Activated CD4-positive, alpha-beta T cell treated with anti-CD3 and anti-CD28 coated beads, Interleukin-10, Interleukin-2, amounts not matched to agents 100 ng/mL and 50 ng/mL, durations not matched to agents 16 hours and 8 hours (primary cell): ENCODE data around the gene ATP2B2.

ENCODE experiments used
- DNase-seq: peaks from one replicate; pipeline ENCODE4 v3.0.0-alpha.2; 2020

Gene ATP2B2

GRCh38 chr3:10356461-10356981 lies 148.9 kb downstream of the ATP2B2 start:
- DNase-seq = no peak

DNA sequence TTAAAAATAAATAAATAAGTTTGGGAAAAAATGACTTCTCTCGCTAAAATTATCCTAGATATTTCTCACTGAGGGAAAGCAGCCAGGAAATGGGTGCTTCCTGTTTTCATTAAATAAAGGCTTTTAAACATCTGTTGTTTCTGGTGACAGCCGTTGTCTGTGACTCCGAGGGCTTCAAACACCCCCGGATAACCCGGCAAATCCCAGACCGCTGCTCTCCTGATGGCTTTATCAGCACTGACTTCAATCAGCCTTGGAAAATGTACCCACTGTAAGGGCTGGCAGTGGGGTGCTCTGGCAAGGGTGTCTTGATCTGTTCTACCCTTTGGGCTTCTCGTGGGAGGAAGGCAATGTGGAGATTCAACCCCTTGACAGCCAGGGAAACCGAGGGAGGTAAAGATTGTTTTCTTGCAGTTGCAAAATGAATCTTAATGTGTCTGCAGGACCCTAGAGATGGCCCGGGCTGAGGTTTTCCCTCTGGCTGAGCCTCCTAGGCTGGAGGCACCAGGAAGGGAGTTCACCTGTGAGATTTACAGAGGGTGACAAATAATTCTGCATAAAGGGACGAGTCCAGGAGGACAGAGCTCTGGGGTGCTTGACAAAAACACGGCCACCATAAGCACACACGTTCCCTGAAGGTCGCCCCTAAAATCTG lies 150.9 kb downstream of the ATP2B2 start:
- DNase-seq = no peak

DNA sequence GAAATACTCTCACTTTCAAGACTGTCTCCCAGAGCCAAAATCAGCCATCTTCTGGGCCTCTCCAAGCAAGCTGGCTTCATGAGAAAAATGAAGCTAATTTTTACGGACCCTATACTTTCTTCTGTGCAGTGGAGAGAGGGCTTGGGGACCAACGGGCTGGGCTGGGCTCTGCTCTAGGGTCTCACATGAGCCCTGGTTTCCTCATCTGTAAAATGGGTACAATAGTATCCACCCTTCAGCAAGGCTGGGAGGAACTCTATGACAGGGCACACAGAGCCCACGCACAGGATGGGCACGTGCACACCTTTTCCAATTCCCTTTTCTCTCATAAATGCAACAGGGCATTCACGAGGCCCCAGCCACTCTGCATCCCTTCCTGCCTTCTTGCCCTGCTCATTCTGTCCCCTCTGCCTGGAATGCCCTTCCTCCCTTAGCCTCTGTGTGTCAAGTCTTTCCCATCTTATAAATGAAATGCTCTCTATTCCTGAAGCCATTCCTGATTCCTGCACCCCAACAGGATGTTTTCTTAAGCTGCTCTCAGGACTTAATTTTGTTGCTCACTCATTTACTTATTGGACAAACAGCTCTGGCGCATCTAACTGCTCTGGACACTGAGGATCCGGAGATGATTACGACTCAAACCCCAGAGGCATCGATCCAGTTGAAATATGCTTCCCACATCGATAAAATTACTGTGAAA lies 151.6 kb downstream of the ATP2B2 start:
- no peak for DNase-seq

DNA sequence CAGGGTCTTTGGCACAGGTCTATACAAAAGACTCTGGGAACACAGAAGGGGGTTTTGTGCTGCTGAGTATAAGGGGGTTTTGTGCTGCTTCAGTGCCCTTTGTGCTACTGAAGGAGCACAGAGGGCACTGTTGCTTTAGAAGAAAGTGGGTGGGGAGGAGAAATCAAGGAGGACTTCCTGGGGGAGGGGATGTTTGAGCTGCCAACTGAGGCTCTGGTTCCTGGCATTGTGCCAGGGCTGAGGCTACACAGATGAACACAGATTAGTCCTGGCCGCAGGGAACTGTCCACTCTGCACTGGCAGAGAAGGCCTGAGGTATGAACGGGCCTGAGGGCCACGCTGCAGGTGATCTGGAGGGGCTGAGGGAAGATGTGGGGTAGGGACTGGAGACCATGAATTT lies 152.2 kb downstream of the ATP2B2 start:
- no peak for DNase-seq

DNA sequence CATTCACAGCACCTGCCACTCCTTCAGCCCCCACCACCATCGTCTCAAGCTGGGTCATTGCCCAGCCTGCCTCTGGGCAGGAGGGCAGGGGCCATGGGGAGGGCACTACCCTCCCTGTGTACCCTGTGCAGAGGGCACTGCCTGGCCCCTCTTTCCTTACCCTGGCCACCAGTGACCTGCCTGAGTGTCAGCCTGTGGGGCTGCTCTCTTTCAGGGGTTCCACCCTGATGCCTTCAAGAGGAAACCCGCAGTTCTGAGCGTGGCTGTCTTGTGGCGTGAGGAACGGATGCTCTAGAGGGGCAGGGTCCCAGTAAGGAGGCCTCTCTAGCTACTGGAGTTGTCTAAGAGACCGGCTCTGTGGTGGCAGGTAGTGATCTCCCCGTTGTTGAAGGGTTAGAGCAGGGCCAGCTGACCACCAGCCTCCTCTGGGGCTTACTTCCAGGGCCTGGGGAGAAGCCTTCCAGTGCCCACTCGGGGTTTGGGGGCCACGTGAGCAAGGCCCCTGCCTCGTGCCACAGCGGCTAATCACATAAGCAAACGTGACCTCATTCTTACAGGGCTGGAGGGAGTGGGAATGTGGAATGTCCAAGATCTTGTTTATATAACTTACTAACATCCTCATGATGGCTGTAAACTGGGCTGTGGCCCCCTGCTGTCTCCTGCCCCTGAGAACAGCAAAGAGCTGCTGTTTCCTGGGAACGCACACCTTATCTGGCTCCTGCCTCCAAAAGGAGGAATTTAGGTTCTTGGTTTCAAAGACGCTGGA lies 153.1 kb downstream of the ATP2B2 start:
- no peak for DNase-seq

DNA sequence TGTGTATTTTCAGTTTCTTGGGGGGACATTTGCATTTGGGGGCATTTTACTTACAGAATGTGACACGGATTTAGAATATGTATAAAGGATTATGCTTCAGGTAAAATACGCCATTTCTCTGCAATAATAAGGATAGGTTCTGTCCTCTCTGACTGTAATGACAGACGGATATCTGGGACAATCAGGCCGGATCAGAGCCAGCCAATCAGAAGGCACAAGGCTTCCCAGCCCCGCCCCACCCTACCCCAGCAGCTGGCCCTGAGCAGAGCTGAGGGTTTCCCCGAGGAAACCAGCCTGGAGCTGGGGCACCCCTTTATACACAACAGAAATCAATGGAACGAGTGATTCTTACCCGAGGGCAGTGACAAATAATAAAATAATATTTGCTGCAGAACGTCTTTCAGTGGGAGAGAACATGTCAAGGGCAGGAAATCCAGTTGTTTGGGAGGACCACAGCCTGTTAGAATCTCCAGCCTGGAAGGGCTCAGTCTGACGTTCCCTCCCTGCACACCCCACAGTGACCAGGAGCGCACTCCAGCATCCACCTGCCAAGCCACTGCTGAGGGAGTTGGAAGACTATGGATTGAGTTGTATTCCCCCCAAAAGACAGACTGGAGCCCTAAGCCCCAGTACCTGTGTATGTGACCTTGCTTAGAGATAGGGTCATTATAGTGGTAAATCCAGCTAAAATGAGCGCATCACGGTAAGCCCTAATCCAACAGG lies 154.2 kb downstream of the ATP2B2 start:
- no peak for DNase-seq

DNA sequence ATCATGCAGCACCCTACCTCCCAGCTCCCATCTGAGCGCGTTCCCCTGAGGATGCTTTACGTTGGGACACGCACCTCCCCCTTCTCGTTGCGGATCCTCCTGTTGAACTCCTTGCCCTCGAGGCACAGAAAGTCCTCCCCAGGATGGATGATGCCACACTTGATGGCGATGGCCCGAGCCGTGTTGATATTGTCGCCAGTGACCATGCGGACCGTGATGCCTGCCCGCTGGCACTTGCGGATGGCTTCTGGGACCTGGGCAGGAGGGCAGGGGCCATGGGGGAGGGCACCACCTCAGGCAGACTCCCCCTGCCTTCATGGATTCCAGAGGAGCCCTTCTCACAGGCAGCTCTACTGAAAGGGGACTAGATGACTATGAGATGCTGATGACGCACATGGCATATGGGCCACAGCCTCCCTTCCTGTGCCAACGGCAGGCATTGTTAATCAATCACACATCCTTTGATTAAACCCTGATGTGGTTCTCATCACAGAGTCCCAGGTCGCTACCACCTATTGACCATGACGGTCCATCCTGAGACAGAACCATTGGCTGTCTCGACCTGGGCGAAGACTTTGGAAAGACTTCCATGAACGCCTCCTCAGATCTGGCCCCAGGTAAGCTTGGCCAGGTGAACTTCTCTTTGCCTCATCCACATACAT lies 154.9 kb downstream of the ATP2B2 start:
- DNase-seq = no peak

GRCh38 chr3:10349801-10350200 lies 155.6 kb downstream of the ATP2B2 start:
- DNase-seq = no peak

DNA sequence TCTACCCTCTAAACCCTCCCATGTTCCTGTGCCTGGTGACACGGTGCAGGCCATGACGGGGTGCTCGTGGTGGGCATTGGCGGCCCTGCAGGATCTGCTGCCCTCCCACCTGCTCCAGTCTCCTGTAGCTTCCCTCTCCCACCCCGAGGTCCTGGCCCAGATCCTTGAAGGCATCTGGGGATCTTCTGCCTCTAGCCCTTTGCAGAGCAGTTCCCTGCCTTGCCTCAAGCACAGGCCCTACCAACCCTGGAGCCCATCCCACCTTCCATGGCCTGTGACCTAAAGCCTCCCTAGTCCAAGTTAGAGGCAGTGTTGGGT lies 157.0 kb downstream of the ATP2B2 start:
- DNase-seq = no peak

- DNase-seq = no peak
These were observed 157.6 kb downstream of the ATP2B2 start for GRCh38 chr3:10347648-10348403.

DNA sequence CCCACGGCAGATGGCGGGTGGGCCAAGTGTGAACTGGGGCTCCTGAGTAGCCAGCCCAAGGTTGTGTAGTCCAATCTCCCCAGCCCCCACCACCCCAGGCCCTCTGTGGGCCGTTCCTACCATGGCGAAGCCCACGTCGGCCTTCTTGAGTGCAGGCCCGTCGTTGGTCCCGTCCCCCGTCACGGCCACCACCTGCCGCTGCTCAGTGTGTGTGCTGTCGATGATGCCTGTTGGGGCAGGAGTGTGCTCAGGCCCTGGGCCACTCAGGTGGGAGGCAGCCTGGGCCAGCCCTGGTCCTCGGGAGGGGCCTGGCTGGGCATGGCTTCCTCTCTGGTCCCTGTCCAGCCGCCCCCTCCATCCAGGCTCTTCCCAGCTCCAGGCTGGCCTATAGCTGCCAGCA lies 159.5 kb downstream of the ATP2B2 start:
- DNase-seq = no peak

DNA sequence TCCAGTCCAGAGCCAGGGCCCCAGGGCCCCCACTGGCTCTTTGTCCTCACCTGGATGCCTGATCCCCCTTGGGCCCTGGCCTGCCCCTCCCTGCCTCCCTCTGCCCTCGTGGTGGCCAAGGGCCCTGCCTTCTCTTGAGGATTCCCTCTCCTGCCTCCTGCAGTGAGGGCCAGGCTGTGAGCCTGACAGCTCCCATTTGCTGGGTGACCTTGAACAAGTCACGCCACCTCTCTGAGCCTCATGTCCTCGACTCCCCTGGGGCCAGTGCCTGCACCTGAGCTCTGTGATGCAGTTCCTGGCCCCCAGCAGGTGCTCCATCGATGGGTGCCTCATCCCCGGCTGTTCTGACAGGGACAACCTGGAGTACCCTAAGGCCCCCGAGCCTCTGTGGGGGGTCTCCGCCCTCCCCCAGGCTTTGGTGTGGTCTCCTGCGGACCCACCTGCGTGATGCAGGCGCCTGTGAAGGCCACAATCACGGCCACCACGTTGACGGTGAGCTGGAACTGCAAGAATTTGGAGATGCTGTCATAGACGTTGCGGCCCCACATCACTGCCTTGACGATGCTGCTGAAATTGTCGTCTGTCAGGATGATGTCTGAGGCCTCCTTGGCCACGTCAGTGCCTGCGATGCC lies 160.3 kb downstream of the ATP2B2 start:
- DNase-seq = no peak

- peak; percentile 65 for DNase-seq
These were observed 161.0 kb downstream of the ATP2B2 start for GRCh38 chr3:10344147-10344943.

- no peak for DNase-seq
These were observed 161.9 kb downstream of the ATP2B2 start for GRCh38 chr3:10343526-10343925.

DNA sequence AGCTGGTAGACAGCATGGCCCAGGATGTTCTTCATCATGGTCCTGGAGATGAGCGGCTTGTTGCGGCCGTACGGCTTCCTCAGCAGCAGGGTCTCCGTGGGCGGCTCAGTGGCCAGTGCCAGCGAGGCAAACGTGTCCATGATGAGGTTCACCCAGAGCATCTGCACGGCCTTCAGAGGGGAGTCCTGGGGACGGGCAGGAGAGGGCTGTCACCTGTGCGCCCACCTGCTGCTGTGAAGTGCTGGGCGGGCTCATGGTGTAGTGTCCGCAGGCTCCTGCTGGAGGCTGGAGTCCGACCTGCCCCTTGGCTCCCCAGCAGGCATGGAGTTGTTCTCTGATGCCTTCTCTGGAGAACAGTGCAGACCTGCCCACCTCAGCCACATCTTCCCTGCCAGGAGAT lies 162.6 kb downstream of the ATP2B2 start:
- DNase-seq = no peak

DNA sequence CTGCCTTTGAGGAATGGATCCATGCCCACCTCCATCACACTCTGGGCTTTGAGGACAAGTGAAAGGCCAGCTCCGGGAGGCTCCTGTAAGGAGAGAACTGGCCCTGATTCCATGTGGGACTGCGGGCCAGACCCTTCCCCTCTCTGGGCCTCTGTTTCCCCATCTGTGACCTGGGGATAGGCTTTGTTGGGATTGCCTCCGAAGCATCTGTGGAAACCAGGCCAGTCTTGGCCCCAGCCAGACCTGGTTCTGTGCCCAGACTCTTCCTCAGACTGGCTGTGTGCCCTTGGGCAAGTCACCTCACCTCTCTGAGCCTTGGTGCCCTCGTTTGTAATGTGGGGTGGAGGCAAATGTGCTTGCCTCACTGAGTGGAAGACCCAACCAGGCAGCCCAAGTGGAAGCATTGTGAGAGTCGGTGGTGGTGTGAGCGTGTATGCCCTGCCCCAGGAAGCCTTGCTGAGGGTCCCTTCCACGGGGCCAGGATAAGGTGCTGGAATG lies 163.4 kb downstream of the ATP2B2 start:
- no peak for DNase-seq

GRCh38 chr3:10340476-10340875 lies 164.9 kb downstream of the ATP2B2 start:
- no peak for DNase-seq

GRCh38 chr3:10340046-10340445 lies 165.3 kb downstream of the ATP2B2 start:
- no peak for DNase-seq

GRCh38 chr3:10339376-10339955 lies 165.9 kb downstream of the ATP2B2 start:
- no peak for DNase-seq
